Activated CD8-positive, alpha-beta memory T cell treated with anti-CD3 and anti-CD28 coated beads, Interleukin-2, amount 50 U/mL, for 1 hour (primary cell): ENCODE measurements around the gene CTIF.

ENCODE experiments used
- DNase-seq: peaks from one replicate; pipeline ENCODE4 v3.0.0-alpha.2; 2020; ENCODE audit errors: extremely low read depth

Gene CTIF

GRCh38 chr18:48600456-48601090, 61.7 kb downstream of the CTIF start:
- DNase-seq: no peak

DNA sequence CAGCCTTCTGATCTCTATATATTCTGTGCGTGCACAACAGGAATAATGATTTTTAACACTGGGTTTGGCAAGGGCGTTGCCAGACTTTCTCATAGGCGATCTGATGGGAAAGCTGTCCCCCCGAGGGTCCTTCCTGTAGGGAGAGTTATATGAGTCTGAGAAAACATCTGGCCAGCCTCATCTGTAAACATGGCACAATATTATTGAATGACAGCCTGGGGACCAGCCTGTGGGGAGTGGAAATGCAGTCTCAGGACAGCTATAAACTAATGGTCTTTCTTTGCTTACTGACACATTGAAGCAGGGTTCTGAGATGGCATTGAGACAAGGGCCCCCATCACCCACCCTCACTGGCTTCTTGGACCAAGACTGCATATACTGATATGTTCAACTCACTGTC, 62.5 kb downstream of the CTIF start:
- DNase-seq: no peak

- no peak for DNase-seq
These were observed 64.0 kb downstream of the CTIF start for GRCh38 chr18:48602759-48603390.

GRCh38 chr18:48605408-48605845, 66.6 kb downstream of the CTIF start:
- no peak for DNase-seq

GRCh38 chr18:48607056-48607984, 68.5 kb downstream of the CTIF start:
- DNase-seq: no peak

- DNase-seq: no peak
These were observed 69.8 kb downstream of the CTIF start for GRCh38 chr18:48608581-48608980.

- no peak for DNase-seq
These were observed 70.3 kb downstream of the CTIF start for GRCh38 chr18:48609114-48609513.

DNA sequence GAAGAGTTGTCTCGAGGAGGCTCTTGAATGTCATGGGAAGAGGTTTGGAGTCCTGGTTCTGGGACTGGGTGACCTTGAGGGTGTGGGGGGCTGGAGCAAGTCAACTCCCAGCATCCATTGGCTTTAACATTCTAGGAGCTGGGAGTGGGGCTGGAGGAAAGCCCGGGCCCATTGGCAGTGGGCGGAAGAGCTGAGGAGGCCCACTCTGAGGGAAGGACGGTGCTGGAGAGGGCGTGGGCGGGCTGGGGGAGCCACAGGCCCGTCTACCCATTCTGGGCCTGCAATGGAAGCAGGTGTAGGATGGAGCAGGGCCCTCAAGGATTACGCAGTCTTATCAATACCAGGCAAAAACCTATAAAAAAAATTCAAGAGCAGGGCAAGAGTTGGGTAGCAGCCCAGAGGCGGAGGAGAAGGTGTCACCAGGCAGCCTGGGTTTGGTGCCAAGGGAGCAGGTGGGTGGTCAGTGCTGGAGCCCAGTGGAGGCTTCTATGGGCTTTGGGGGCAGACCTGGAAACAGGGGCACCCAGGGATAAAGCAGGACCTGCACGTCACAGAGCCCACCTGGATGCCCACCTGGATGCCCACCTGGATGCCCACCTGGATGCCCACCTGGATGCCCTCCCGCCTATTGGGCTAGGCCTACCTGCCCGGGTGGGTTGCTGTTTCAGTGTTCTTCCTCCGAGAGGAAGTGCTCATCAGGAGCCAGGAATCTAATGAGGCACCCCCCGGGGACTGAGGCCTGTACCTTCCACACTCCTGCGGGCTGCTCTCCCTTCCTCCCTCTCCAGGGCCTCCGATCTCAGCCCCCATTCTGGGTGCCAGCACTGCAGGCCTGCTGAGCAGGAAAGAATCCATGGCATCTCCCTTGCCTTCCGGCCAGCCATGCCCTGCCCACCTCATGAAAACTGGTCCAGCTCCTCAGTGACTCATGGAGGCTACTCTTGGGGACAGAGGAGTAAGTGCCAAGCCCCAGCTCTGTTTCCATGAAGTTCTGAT, 71.3 kb downstream of the CTIF start:
- no peak for DNase-seq

DNA sequence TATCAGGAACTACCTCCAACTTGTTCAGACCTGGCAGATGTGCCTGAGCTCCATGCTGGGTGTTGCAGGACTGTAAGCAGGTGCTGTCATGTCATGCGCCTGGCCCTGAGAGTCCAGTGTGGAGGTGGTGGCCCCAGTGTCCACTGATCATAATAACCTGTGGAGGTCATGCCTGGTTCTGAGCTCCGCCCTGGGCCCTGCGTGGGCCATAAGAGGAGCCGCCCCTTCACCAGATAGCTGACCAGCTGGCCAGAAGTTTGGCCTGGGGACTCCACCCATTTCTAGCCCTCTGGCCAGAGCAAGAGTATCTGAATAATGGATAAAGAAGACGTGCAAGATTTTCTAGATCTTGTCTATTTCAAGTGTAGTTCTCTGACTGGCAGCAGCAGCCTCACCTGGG, 72.4 kb downstream of the CTIF start:
- no peak for DNase-seq

- no peak for DNase-seq
These were observed 73.1 kb downstream of the CTIF start for GRCh38 chr18:48611785-48612480.

DNA sequence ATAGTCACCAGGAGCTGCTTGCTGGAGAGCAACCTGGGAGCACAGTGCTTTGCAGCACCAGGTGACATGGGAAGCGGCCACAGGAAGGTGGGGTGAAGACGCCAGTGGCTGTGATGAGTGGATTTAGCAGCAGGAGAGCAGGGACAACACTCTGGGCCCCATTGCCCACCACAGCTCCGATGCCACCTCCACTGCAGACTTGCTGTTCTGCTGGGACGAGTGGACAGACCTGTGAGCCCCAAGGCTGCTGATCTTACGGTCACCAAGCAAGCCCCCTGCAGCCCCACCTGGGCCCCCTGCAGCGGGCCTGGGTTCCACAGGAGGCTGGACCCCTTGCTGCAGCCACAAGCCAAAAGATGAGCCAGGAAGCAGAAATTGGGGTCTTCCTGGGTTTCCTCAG, 73.7 kb downstream of the CTIF start:
- no peak for DNase-seq

DNA sequence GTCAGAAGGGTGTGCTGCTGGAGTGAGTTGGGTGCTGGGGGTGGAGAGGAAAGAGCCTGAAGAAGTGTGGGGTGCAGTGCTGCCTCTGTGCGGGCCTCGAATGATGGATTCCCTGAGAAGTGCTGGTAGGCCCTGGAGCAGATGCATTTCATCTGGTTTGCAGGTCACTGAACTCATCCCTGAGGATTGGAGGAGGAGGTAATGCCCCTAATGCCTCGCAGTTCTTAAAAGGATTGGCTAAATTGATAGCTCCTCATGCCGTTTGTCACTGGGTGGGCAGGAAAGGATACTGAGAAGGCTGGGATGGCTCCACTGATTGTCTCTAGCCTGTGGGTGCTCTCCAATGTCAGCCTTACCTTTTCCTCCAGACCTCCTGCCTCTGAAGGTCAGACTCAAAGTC, 74.1 kb downstream of the CTIF start:
- no peak for DNase-seq

GRCh38 chr18:48613589-48614404, 75.0 kb downstream of the CTIF start:
- DNase-seq: no peak

GRCh38 chr18:48615566-48616401, 77.0 kb downstream of the CTIF start:
- no peak for DNase-seq

- DNase-seq: no peak
These were observed 77.8 kb downstream of the CTIF start for GRCh38 chr18:48616484-48617255.

- DNase-seq: no peak
These were observed 79.1 kb downstream of the CTIF start for GRCh38 chr18:48617844-48618497.

DNA sequence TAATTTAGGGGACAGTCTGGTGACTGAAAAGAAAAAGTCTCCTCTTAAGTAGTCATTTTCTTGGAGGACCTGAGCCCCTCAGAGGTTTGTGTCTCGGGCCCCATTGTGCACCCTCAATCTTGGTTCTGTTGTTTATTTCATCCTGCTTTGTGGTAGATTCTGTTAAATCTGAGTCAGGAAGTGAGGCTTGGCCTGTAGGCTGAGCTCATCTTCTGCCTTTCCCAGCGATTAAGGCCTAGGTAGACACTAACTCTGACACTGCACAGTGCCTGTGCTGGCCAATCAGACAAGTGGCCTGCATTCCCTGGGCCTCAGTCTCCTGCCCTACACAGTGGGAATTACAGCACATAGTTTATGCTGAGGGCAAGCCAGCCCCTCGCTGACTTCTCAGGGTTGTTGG, 80.2 kb downstream of the CTIF start:
- no peak for DNase-seq

DNA sequence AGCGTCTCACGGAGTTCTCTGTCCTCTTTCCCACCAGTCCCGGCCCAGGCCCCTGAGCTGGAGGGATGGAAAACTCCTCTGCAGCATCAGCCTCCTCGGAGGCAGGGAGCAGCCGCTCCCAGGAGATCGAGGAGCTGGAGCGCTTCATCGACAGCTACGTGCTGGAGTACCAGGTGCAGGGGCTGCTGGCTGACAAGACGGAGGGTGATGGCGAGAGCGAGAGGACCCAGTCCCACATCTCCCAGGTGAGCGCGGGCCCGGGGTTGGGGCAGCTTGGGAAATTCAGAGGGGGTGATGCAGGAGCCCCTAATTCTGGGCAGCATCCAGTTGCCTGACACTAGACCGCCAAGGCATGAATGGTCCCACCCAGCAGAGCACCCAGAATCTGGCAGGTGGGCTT, 80.7 kb downstream of the CTIF start:
- no peak for DNase-seq
